SU-DHL-6 (cell line): ENCODE data around the gene TCP11L2.

Source experiments
- CTCF ChIP-seq: fragments of 200-600 bp; sonication (generic); IDR thresholded peaks from one replicate; pipeline ENCODE4 v1.5.1; 2017; ENCODE audit warnings: antibody characterized with exemption, mild to moderate bottlenecking, low read length, moderate library complexity; ENCODE audit not compliant: insufficient read depth, poor library complexity, severe bottlenecking
- EZH2phosphoT487 ChIP-seq: fragments of 200-600 bp; sonication (generic), shearing (Covaris generic); conservative IDR thresholded peaks from 2 replicates; pipeline ENCODE4 v1.6.1; 2018; ENCODE audit warnings: mild to moderate bottlenecking, antibody characterized with exemption, low read length, moderate library complexity, mixed read lengths

GRCh38 chr12:106380954-106381353, 78.4 kb downstream of the TCP11L2 start:
- TF ChIP-seq CTCF (no peak), EZH2phosphoT487 (no peak)
